Measurements from ENCODE around the gene IRX3. TPM values are rescaled to one million over a fixed set of nuclear protein-coding genes. Genes with fewer than 3 reads are reported as not detected.

The IRX3 gene
- total and polyA plus RNA-seq, 4 donors, result 25.6 to 84.2 (median 56.8) TPM

DNA sequence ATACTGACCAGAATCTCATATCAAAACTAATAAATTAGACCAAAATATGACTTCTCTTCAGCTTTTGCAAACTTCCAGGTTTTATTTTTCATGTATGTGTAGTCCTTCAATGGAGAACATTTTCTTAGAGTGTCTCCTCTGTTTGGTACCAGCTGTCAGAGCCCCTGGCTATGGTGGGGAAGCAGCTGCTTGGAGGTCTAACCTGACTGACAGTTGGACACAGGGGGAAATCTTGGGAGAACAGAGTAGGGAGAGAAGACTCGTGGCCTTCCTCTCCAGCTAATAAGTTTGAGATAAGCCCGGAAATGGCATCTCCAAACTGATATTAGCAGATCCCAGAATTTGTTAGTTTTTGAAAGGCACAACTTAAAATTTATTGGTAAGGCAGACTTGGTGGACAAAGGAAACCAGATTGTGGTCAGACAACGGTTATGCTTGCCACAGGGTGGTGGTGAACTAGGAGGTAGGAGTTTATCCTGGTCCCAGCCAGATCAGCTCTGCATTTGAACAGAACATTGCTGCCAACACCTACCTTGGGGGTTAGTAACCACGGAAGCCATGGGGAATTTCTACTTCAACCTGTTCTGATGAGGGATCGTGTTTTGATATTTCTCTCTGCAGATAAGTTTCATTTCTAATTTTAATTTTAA lies 39.2 kb upstream of the IRX3 start:
- H3K4me3 ChIP-seq, result no peak overlapping the region
- peaks cover 0 to 7% (median 6%) of the 10 kb centered on the region in 5 donors for H3K4me1 ChIP-seq (ENCODE audit: control insufficient read depth in 5 of 5, insufficient read depth in 5 of 5, low read length in 5 of 5)
- TF ChIP-seq, protein P1, sequence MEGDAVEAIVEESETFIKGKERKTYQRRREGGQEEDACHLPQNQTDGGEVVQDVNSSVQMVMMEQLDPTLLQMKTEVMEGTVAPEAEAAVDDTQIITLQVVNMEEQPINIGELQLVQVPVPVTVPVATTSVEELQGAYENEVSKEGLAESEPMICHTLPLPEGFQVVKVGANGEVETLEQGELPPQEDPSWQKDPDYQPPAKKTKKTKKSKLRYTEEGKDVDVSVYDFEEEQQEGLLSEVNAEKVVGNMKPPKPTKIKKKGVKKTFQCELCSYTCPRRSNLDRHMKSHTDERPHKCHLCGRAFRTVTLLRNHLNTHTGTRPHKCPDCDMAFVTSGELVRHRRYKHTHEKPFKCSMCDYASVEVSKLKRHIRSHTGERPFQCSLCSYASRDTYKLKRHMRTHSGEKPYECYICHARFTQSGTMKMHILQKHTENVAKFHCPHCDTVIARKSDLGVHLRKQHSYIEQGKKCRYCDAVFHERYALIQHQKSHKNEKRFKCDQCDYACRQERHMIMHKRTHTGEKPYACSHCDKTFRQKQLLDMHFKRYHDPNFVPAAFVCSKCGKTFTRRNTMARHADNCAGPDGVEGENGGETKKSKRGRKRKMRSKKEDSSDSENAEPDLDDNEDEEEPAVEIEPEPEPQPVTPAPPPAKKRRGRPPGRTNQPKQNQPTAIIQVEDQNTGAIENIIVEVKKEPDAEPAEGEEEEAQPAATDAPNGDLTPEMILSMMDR (IDR thresholded peaks at IDR 0.05; ENCODE audit: control extremely low read depth, extremely low read depth), result no peak
- peaks cover 0 to 8% (median 0%) of the 10 kb centered on the region in 3 donors for H3K27me3 ChIP-seq (ENCODE audit: control insufficient read depth in 3 of 3, insufficient read depth in 3 of 3, low read length in 2 of 3)
- peaks cover 0 to 2% (median 0%) of the 10 kb centered on the region in 4 donors for H3K9me3 ChIP-seq (ENCODE audit: control insufficient read depth in 4 of 4, insufficient read depth in 3 of 4, low read length in 3 of 4)
- ATAC-seq (ENCODE audit: insufficient read depth, low FRiP score) (no peak), DNase-seq (no peak)
- H3K36me3 ChIP-seq (ENCODE audit: control insufficient read depth in 4 of 4, insufficient read depth in 4 of 4, low read length in 4 of 4), result no peaks in the 10 kb centered on the region
- H3K9ac ChIP-seq (ENCODE audit: insufficient read depth in 1 of 2, low read length in 2 of 2), result no peak overlapping the region
- 55 to 67% methylated on average over 5 of the region's 5 CpGs for WGBS, 2 donors
- H3K27ac ChIP-seq (ENCODE audit: low read depth in 1 of 2, low read length in 1 of 2), result no peak overlapping the region

- H3K9ac ChIP-seq (ENCODE audit: insufficient read depth in 1 of 2, low read length in 2 of 2), result no peak overlapping the region
- peaks cover 0 to 2% (median 0%) of the 10 kb centered on the region in 4 donors for H3K9me3 ChIP-seq (ENCODE audit: control insufficient read depth in 4 of 4, insufficient read depth in 3 of 4, low read length in 3 of 4)
- no peaks in the 10 kb centered on the region for H3K36me3 ChIP-seq (ENCODE audit: control insufficient read depth in 4 of 4, insufficient read depth in 4 of 4, low read length in 4 of 4)
- H3K27me3 ChIP-seq (ENCODE audit: control insufficient read depth in 3 of 3, insufficient read depth in 3 of 3, low read length in 2 of 3), result peaks cover 0 to 3% (median 0%) of the 10 kb centered on the region in 3 donors
- peaks cover 0 to 15% (median 7%) of the 10 kb centered on the region in 5 donors for H3K4me1 ChIP-seq (ENCODE audit: control insufficient read depth in 5 of 5, insufficient read depth in 5 of 5, low read length in 5 of 5)
- ATAC-seq (ENCODE audit: insufficient read depth, low FRiP score), result no peak
- H3K4me3 ChIP-seq, result no peak overlapping the region
- H3K27ac ChIP-seq (ENCODE audit: low read depth in 1 of 2, low read length in 1 of 2), result no peak overlapping the region
- TF ChIP-seq, protein P1 (IDR thresholded peaks at IDR 0.05; ENCODE audit: control extremely low read depth, extremely low read depth), result no peak
- no peak for DNase-seq
- WGBS, 2 donors, result 64 to 81% methylated on average over 2 of the region's 2 CpGs
These were observed 38.1 kb upstream of the IRX3 start for GRCh38 chr16:54324716-54325115.

- H3K9me3 ChIP-seq (ENCODE audit: control insufficient read depth in 4 of 4, insufficient read depth in 3 of 4, low read length in 3 of 4), result no peaks in the 10 kb centered on the region
- WGBS, 2 donors, result 70 to 79% methylated on average over 9 of the region's 9 CpGs
- H3K27me3 ChIP-seq (ENCODE audit: control insufficient read depth in 3 of 3, insufficient read depth in 3 of 3, low read length in 2 of 3), result no peaks in the 10 kb centered on the region
- H3K9ac ChIP-seq (ENCODE audit: insufficient read depth in 1 of 2, low read length in 2 of 2), result no peak overlapping the region
- H3K36me3 ChIP-seq (ENCODE audit: control insufficient read depth in 4 of 4, insufficient read depth in 4 of 4, low read length in 4 of 4), result no peaks in the 10 kb centered on the region
- H3K4me3 ChIP-seq, result no peak overlapping the region
- H3K27ac ChIP-seq (ENCODE audit: low read depth in 1 of 2, low read length in 1 of 2), result no peak overlapping the region
- TF ChIP-seq, protein P1 (IDR thresholded peaks at IDR 0.05; ENCODE audit: control extremely low read depth, extremely low read depth), result no peak
- DNase-seq, result peak in 1 of 3 donors; percentile 16
- no peak for ATAC-seq (ENCODE audit: insufficient read depth, low FRiP score)
- H3K4me1 ChIP-seq (ENCODE audit: control insufficient read depth in 5 of 5, insufficient read depth in 5 of 5, low read length in 5 of 5), result peaks cover 0 to 35% (median 7%) of the 10 kb centered on the region in 5 donors
These were observed 34.2 kb upstream of the IRX3 start for GRCh38 chr16:54320697-54321340.

Measured in lung (tissue), 12 donors.